AML-193 (cell line): ENCODE measurements around the gene TSPAN31.
A peak's percentile ranks its signal among the peaks of the same experiment; 100 is the strongest.

Experiments
- DNase-seq, 2 experiments: peaks; one replicate each; lab custom pipeline; 2025; lab: John Stamatoyannopoulos, UW

TSPAN31 gene

DNA sequence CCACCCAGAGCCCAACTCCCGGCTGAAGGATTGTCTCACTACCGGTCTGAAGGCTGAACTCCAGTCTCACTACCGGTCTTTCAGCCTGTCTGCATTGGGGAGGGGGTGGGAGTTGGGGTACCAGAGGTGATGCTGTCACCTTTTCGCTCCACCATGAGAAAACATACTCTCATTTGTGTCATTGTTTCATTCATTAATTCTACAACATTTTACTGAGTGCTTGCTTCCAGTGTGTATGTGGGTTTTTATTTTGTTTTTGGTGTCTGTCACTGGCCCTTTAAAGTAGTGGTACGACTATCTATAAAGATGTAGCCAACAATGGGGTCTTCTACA, 7.8 kb downstream of the TSPAN31 start:
- no peak for DNase-seq

DNA sequence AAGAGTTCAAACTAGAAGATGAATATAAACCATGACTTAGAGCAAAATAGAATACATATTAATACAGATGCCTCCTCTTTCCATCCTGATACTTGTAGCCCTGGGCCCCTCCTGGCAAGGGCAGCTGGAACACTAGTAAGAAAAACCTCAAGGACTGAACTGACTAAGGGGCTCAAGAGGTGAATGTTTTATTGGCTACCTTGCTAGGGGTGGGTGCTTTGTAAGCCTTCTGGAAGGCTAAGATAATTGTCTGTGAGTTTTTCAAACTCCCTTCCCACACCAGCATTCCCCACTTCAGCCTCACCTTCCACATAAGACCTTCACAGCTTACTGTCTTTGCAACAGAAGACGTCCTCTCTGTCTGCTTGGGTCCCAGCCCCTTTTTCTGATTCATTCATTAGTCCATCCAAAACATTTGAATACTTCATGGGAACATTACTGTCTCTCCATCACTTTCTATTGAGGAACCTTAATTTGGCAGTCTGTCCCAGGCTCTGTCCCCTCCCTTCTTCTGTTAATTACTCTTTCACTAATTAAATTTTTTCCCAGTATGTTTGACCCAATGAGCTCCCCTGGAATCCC, 9.0 kb downstream of the TSPAN31 start:
- DNase-seq = no peak

DNA sequence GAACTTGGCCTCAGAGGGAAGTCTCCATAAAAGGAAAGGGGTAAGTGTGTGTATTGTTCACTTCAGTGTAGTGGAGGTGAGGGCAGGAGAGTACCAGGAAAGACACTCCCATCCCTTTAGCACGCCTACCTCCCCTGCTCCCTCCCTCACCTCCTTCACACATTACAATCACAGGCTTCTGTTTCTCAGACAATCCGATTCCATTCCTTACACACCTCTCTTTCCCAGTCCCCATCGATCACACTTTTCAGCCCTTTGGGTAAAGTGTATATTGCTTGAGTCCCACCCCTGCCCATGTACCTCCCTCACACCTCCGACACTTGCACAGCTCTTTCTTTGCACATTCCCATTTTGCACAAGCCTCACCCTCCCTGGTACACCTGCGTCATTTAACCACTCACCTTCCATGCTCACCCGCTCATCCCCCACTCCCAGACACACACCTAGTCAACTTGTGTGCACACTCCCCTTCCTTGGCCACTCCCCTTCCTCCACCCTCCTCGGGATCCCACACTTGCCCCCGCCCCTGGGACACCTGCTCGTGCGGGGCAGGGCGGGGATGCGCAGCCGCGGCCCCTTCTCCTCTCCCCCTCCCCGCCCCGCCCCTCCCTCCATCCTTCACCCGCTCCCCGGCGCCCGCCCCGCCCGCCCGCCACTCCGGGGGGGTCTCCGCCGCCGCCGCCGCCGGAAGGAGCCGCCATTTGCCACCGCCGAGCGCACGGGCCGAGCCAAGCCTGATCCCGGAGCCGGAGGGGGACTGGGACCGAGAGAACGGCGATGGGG, 9.8 kb downstream of the TSPAN31 start, which contains the start of gene MARCHF9:
Gene MARCHF9, plus strand, starts transcription at position 693 of the 783 bp plus-strand sequence. CDS start 426 bp downstream, outside the sequence.
- DNase-seq = peak in 1 of 2 experiments; percentile 21

DNA sequence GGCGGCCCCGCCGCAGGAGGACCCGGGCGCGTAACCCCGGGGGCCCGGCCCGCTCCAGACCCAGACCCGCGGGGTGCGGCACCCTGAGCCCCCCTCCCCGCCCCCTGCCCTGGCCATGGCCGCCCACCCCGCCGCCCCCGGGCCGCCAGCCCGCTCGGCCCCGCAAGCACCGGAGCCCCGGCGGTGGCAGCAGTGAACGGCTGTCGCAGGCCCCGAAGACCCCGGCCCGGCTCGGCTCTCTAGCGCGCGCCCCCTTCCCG, 10.3 kb downstream of the TSPAN31 start:
- DNase-seq = no peak

DNA sequence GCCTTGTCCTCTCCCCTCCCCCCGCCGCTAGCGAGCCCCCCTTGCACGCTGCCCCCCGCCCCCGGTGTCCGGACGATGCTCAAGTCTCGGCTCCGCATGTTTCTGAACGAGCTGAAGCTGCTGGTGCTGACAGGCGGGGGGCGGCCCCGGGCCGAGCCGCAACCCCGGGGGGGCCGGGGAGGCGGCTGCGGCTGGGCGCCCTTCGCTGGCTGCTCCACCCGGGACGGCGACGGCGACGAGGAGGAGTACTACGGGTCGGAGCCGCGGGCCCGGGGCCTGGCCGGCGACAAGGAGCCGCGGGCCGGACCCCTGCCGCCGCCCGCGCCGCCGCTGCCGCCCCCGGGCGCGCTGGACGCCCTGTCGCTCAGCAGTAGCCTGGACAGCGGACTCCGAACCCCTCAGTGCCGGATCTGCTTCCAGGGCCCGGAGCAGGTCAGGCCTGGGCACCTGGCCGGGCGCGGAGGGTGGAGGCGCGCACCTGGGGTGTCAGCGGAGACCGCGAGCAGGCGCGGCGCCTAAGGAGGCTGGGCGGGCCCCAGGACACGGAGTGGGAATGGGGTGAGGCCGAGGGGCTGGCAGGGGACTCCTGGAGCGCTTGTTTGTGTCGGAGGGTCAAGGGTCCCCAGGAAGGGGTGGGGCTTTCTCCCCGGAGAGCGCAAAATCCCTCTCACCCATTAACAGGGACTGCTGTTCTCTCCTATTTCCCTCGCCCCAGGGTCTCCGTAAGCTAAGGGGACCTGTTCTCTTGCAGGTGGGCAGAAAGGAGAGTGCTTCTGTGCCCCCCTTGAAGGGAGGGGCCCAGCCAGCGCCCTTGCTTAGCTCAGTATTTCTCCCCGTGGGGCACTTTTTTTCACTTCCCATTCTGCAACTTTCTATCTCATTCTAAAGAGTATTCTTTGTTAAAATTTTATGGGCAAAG, 10.9 kb downstream of the TSPAN31 start:
- DNase-seq = no peak

DNA sequence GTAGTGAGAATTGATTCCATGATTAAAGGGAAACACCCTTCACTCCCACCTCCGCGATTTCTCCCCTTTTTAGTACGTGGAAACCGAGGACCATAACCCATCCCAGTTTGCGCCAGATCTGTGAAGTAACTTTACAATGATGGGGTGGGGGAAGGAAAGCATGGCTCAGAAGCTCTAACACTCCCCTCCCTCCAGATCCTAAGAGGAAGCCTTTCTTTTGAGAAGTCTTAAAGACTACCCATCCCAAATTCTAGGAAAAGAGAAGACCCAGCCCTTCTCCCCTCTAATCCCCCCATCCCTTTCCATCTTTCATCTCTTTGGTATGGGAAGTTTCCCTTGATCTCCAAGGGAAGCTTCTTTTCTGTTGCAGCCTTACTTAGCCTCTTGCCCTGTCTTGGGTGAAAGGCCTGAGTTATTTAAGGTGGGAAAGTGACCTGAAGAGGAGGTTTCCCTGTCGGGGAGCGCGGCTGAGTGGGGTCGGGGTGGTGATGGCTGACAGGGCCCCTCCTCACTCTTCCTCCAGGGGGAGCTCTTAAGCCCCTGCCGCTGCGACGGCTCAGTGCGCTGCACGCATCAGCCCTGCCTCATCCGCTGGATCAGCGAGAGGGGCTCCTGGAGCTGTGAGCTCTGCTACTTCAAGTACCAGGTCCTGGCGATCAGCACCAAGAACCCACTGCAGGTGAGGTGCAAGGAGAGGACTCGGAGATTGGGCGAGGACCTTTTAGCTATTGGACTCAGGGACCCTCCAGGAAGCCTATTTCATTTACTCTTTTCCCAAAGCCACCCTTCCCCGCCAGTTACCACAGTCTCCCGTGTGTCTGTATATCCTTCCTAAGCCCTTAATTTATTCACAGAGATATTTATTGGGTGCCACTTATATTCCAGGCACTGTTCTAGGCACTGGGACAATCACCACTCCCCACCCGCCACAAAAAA, 11.8 kb downstream of the TSPAN31 start:
- DNase-seq = peak; percentile 20 to 43

DNA sequence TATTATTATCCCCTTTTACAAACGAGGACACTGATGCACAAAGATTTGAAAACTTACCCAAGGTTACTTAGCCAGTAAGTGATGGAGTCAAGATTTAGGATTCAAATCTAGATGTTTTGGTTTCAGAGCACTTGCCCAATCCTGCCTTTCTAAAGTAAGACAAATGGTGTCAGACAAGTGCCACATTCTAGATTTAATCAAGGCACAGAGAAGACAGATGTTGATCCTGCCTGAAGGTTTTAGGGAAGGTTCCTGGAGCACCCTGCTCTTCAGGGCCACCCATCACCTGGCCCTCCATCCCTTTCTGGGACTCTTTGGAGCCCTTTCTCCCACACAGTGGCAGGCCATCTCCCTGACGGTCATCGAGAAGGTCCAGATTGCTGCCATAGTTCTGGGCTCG, 12.9 kb downstream of the TSPAN31 start:
- DNase-seq = no peak

DNA sequence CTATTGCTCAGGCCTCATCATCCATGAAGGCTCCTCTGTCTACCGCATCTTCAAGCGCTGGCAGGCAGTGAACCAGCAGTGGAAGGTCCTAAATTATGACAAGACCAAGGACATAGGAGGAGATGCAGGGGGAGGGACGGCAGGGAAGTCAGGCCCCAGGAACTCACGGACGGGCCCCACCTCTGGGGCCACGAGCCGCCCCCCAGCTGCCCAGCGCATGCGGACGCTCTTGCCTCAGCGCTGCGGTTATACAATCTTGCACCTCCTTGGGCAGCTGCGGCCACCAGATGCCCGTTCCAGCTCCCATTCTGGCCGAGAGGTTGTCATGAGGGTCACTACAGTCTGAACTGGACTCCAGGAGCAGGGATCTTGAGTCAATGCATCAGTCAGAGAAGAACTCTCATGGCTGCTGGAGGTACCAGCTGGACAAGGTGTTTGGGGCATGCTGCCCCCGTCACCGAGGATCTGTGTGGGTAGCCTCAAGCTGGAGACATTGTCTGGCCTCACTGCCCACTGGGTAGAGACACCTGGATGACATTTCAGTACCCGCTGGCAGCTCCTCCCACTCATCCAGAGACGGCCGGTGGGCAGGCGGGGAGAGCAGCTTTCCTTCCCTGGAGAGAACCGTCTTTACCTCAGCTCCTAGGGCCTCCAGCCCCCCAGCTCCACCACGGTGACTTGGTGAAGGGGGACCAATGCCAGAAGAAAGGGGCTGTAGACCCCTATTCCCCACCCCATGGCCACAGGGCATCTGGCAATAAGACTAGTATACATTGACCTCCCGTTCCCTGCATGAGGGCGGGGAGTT, 13.9 kb downstream of the TSPAN31 start:
- no peak for DNase-seq

DNA sequence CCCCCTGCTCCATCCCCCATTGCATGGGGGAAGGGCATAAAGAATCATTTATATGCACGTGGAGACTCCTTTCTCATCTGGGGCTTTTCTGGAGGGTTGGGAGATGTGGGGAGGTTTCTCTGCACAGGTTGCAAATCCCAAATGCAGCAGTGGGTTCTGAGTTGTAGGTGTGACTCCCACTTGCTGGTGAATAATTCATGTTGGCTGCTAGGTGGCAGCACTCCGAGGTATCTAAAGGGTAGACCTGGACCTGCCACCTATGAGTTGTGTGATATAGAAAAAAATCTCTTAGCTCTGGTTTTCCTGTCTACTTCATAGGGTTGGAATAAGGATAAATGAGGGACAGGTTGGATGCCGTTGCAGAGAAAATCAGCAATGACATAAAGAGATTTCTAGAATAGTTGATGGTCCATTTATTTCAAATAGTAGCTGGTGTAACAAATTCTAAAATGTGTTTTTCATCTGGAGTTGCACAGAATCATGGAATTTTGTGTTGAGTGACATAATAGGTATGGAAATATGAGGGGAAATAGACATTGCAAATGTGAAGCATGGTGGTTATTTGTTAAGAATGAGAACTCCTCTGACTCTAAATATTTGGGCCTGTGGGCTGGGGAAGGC, 14.6 kb downstream of the TSPAN31 start:
- DNase-seq = peak; percentile 22 to 31

DNA sequence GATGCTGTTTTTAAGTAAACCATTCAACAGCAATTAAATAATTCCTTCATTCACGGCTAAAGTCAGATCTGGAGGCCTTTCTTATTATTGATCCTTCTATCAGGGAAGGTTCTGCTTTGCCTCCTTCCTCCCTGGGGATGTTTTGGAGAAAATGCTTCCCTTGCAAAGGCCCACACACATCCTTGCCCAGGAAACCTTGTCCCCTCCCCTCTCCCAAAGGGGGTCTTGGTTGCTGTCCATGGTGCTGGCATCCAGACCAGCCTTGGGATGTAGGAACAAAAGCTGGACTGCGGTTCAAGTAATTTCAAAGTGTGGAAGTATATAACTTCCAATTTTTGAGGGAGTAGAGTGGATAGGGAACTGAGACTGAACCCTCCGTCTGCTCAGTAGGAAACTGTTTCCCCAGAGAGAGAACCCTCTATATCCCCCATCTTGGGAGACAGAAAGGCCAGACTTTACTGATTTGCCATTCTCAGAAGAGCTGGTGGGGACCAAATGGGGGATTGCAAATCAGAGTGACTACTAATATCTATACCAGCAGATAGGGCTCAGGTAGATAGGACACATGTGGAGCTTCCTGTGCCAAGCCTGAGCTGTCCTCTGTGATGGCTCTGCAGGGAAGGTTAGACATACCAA, 15.6 kb downstream of the TSPAN31 start:
- DNase-seq = no peak

DNA sequence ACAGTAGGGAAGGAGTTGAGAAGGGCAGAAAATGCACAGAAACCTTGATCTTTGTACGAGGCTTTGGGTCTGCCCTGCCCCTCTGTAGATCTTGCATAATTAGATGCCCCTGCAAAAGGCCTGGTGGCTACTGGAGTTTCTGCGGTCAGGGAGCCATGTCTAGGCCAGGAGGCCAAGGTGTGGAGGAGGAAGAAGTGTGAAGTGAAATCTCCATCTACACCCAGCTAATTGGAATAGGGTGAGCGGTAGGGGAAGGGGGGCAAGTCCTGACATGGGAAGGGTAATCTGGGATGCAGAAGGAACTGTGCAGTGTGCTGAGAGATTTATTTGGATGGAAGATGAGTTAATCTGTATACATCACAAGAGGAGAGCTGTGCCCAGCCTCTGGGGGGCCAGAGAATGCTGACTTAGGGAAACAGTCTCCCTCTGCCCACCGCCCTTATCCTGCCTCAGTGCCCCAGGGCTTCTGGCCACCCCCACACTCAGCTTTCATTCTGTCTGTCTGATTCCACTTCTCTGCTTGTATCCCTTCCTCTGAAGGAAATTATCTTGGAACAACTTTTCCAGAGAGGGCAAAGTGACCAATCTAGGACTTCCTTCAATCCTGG, 16.7 kb downstream of the TSPAN31 start:
- no peak for DNase-seq

DNA sequence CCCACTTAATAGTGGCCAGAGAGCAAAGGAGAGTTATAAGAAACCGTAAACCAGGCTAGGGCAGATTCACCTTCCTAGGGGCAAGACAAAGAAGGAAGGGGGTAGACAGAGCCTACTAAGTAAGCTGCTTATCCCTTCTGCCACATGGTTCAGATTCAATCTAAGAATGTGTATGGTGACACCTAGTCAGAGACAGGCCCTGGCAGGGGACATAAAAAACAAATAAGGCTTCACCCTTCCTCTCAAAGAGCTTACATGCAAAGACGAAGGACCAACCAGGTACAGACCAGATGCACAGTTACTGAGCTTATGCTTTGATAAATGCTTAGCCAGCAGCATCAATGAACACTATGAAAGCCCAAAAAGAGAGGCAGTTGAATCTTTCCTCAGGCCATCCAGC, 17.6 kb downstream of the TSPAN31 start:
- no peak for DNase-seq

DNA sequence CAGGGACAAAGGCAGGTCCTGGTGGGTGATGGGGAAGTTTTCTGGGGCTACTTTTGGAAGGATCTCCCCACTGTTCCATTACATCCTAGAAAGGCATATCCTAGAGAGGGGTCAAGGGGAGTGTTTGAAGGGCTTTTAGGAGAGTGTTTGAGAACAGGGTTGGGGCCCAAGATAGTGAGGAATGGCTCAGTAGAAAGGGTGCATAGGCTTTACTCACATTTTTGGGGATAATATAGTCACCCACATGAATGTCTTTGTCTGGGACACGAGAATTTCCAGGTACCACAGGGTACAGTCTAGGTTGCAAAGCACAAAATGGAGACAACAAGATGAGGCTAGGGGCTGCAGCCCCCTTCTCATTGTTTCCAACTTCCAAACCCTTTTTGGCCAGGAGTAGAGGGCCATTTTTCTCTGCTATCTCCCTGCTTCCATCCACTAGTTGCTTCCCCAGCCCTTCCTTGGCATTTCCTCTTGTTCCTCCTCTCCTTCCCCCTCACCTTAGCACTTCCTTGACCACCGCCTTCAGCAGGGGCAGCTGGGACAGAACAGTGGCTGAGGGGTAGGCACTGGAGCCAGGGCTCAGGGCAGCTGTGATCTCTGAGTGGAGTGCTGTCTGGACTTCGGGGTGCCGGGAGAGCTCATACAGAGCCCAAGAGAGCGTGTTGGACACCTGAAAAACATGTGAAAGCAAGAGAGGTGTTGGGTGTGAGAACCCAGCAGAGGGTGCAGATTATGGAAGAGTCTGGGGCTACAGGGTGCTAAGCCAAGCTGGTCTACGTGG, 19.2 kb downstream of the TSPAN31 start:
- DNase-seq = no peak

DNA sequence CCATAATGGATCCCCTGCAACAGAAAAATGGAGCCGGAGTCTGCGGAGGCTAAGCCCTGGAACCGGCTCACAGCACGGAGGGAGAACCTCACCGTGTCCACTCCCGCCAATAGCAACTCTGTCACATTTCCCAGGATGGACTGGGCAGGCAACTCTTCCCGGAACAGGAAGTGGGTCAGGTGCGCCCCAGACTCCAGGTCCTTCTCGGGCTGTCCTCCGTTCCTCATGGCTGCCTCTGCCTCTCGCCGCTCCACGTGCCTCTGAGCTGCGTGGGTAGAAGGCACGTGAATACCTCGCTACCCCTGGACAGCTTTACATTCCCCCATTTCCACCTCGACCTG, 19.8 kb downstream of the TSPAN31 start:
- no peak for DNase-seq

DNA sequence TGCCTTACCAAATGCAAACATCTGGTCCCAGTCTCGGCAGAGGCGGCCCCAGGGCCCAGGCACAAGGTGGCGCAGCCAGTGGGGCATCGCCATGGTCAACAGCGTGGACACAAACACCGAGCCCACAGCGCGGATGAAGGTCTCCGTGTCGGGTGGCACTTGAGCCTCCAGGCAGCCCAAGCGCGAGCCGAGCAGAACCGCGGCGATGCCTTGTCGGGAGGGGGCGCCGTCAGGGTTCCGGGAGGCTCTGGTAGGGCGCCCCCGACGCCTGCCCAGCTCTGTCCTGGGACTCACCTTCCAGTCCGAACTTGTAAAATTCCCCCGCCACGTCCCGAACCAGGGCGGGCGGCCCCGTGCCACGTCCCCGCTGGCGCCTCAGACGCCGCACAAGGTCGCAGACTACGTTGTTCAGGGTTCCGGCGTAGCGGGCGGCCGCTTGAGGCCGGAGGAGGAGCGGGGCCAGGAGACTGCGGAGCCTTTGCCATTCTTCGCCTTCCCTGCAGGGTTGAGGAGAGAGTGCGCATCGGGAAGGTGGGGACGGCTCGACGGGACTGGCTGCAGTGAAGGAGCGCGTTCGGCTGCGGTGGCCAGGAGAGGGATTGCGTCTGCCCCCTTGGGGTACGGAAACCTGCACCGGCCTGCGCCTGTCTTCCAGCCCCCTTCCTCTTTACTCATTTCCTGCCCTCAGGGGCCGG, 20.3 kb downstream of the TSPAN31 start:
- DNase-seq = no peak

DNA sequence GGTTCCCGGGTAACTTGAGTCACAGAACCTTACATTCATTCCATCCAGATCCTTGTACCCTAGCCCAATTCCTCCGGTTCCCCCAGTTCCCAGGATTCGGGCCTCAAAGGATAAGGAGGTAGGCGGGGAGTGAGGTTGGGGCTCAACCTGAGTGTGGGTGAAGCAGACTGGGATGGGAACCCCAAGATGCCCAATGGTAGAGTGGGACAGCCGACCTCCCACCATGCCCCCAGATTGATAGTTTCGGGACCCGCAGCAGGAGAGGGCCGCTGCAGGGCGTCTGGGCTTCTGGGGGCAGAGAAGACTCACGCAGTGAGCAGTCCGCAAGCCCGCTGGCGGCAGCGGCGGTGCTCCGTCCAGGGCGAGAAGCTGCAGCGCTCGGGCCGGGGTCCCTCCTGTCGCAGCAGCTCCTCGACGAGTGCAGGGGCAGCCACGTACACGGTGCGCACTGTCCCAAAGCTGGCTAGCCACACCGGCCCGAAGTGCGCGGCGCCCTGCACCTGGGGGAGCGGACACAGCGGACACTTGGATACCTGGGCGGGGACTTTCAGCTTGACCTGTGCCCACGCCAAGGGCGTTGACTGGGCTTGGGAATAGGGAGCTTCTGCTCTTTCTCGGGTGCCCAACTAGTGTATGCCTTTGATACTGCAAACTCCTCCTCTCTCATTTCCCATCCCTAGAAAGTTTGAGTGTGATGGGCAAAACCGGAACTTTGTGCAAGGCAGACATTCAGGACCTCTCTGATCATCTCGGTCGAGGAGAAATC, 21.0 kb downstream of the TSPAN31 start:
- DNase-seq = no peak

DNA sequence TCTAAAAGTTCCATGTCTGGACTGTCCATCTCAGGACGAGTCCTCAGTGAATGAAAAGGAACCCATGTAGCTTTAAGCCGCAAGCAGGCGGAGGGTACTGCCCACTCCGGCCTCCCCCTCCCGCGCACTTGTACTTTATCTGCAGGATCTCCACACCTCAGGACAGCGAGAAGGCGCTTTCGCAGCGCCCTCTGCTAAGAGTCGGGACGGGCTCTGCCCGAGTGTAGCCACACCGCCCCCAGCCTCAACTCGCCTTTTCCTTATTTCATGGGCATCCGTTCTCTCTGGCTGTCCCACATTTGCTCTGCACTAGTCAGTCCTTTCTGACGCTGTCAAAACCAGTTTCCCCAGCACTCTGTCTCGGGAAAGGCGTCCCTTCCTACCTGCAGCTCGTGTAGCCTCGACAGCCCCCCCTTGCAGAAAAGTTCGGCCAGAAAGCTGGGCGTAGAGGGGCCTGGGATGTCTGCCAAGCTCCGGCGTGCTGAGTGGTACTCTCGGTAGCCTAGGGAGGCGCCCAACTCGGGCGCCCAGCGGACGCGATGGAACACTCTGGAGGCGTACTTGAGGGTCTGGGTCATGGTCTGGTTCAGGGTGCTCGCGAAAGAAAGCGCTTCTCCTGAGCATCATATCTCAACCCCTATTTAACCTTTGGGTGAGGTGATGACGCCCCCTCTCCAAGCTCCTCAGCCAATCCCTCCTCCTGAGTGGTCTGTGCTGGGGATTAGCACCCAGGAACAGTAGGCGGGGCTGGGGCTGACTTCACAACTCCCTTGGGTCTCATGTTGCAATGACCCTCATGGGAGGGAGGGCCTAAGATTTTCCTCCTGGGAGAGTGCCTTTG, 21.8 kb downstream of the TSPAN31 start, which contains the start of gene CYP27B1:
Gene CYP27B1, minus strand, starts transcription at position 615 of the 841 bp plus-strand sequence. Its CDS starts 37 bp downstream, at position 578.
- no peak for DNase-seq
